Activated T-cell treated with anti-CD3 and anti-CD28 coated beads, Interleukin-2, amount 50 U/mL, for 4 hours (primary cell): ENCODE results near the gene IL17RA. TPM values are rescaled to one million over a fixed set of nuclear protein-coding genes. Genes with fewer than 3 reads are reported as not detected.

Experiments
- ATAC-seq, 2 donors: fragments of 200-7000 bp; cut with Tn5 transposase; one replicate each; pipeline ENCODE4 v1.10.0; 2021
- DNase-seq: peaks from one replicate; pipeline ENCODE4 v3.0.0-alpha.2; 2020
- H3K27me3 Mint-ChIP-seq: one replicate; pipeline ENCODE4 v1.8.0; 2021; ENCODE audit warnings: low read depth, mixed read lengths
- H3K36me3 Mint-ChIP-seq: one replicate; pipeline ENCODE4 v1.8.0; 2022; ENCODE audit warnings: mixed read lengths; ENCODE audit not compliant: insufficient read depth
- H3K4me1 Mint-ChIP-seq: one replicate; pipeline ENCODE4 v1.8.0; 2021; ENCODE audit warnings: low read depth, mixed read lengths
- H3K4me3 Mint-ChIP-seq: one replicate; pipeline ENCODE4 v1.8.0; 2021; ENCODE audit warnings: mild to moderate bottlenecking, moderate library complexity, mixed read lengths
- H3K9me3 Mint-ChIP-seq: one replicate; pipeline ENCODE4 v1.8.0; 2021; ENCODE audit warnings: mixed read lengths
- total RNA-seq, 3 donors: library from RNA; stranded (reverse); gene quantifications; one replicate each; pipeline ENCODE4 v1.2.1, GENCODE V29; 2021

IL17RA gene
- total RNA-seq, 3 donors from 2014 or later = 14.1 to 19.6 (median 16.6) TPM

GRCh38 chr22:17106785-17107546 is 22.2 kb downstream of the IL17RA start:
- H3K9me3 Mint-ChIP-seq = no peaks in the 10 kb centered on the region
- peaks cover 44% of the 10 kb centered on the region for H3K4me1 Mint-ChIP-seq
- peak overlapping the region; percentile 53 for H3K4me3 Mint-ChIP-seq
- ATAC-seq = peak; percentile 88 to 90
- no peak for DNase-seq
- no peaks in the 10 kb centered on the region for H3K27me3 Mint-ChIP-seq
- peaks cover 28% of the 10 kb centered on the region for H3K36me3 Mint-ChIP-seq

GRCh38 chr22:17107547-17107810 is 22.7 kb downstream of the IL17RA start:
- ATAC-seq (no peak), DNase-seq (no peak)
- Mint-ChIP-seq H3K36me3 (peaks cover 25% of the 10 kb centered on the region), H3K4me1 (peaks cover 40% of the 10 kb centered on the region), H3K9me3 (no peaks in the 10 kb centered on the region), H3K4me3 (no peak overlapping the region), H3K27me3 (no peaks in the 10 kb centered on the region)

GRCh38 chr22:17108256-17109112 is 23.7 kb downstream of the IL17RA start:
- Mint-ChIP-seq H3K9me3 (no peaks in the 10 kb centered on the region), H3K4me1 (peaks cover 43% of the 10 kb centered on the region), H3K27me3 (no peaks in the 10 kb centered on the region), H3K4me3 (no peak overlapping the region), H3K36me3 (peaks cover 22% of the 10 kb centered on the region)
- no peak for DNase-seq
- ATAC-seq = no peak

GRCh38 chr22:17109113-17109865 is 24.5 kb downstream of the IL17RA start:
- H3K27me3 Mint-ChIP-seq = no peaks in the 10 kb centered on the region
- no peak overlapping the region for H3K4me3 Mint-ChIP-seq
- ATAC-seq (no peak), DNase-seq (no peak)
- peaks cover 22% of the 10 kb centered on the region for H3K36me3 Mint-ChIP-seq
- H3K4me1 Mint-ChIP-seq = peaks cover 49% of the 10 kb centered on the region
- H3K9me3 Mint-ChIP-seq = no peaks in the 10 kb centered on the region

- Mint-ChIP-seq H3K9me3 (no peaks in the 10 kb centered on the region), H3K27me3 (no peaks in the 10 kb centered on the region), H3K36me3 (peaks cover 19% of the 10 kb centered on the region), H3K4me1 (peaks cover 52% of the 10 kb centered on the region), H3K4me3 (no peak overlapping the region)
- DNase-seq (no peak), ATAC-seq (no peak)
These were observed 25.2 kb downstream of the IL17RA start for GRCh38 chr22:17109976-17110375.

- Mint-ChIP-seq H3K4me1 (peaks cover 53% of the 10 kb centered on the region), H3K36me3 (peaks cover 19% of the 10 kb centered on the region), H3K9me3 (no peaks in the 10 kb centered on the region), H3K4me3 (no peak overlapping the region), H3K27me3 (no peaks in the 10 kb centered on the region)
- DNase-seq (no peak), ATAC-seq (no peak)
These were observed 26.2 kb downstream of the IL17RA start for GRCh38 chr22:17110791-17111550.

- H3K4me3 Mint-ChIP-seq = no peak overlapping the region
- DNase-seq (no peak), ATAC-seq (no peak)
- no peaks in the 10 kb centered on the region for H3K9me3 Mint-ChIP-seq
- H3K27me3 Mint-ChIP-seq = no peaks in the 10 kb centered on the region
- H3K36me3 Mint-ChIP-seq = peaks cover 10% of the 10 kb centered on the region
- peaks cover 54% of the 10 kb centered on the region for H3K4me1 Mint-ChIP-seq
These were observed 27.8 kb downstream of the IL17RA start for GRCh38 chr22:17112491-17113042.

GRCh38 chr22:17113600-17113999 is 28.8 kb downstream of the IL17RA start:
- no peaks in the 10 kb centered on the region for H3K9me3 Mint-ChIP-seq

GRCh38 chr22:17114173-17114897 is 29.5 kb downstream of the IL17RA start:
- peaks cover 9% of the 10 kb centered on the region for H3K36me3 Mint-ChIP-seq
- H3K27me3 Mint-ChIP-seq = peaks cover 4% of the 10 kb centered on the region
- peaks cover 68% of the 10 kb centered on the region for H3K4me1 Mint-ChIP-seq
- DNase-seq = no peak
- H3K9me3 Mint-ChIP-seq = no peaks in the 10 kb centered on the region
- ATAC-seq = no peak
- H3K4me3 Mint-ChIP-seq = no peak overlapping the region

More at GRCh38 chr22:17113600-17113999, 28.8 kb downstream of the IL17RA start:
- ATAC-seq (no peak), DNase-seq (no peak)
- Mint-ChIP-seq H3K4me3 (no peak overlapping the region), H3K4me1 (peaks cover 62% of the 10 kb centered on the region), H3K27me3 (no peaks in the 10 kb centered on the region), H3K36me3 (peaks cover 9% of the 10 kb centered on the region)

- H3K4me3 Mint-ChIP-seq = no peak overlapping the region
These were observed 30.1 kb downstream of the IL17RA start for GRCh38 chr22:17114898-17115235.

GRCh38 chr22:17115236-17115635 is 30.4 kb downstream of the IL17RA start:
- no peak for DNase-seq

More at GRCh38 chr22:17114898-17115235, 30.1 kb downstream of the IL17RA start:
- ATAC-seq (no peak), DNase-seq (no peak)
- Mint-ChIP-seq H3K4me1 (peaks cover 68% of the 10 kb centered on the region), H3K9me3 (no peaks in the 10 kb centered on the region), H3K36me3 (peaks cover 9% of the 10 kb centered on the region), H3K27me3 (peaks cover 4% of the 10 kb centered on the region)

GRCh38 chr22:17115945-17116565 is 31.3 kb downstream of the IL17RA start:
- peaks cover 68% of the 10 kb centered on the region for H3K4me1 Mint-ChIP-seq
- no peaks in the 10 kb centered on the region for H3K9me3 Mint-ChIP-seq
- peak overlapping the region; percentile 60 for H3K4me3 Mint-ChIP-seq
- ATAC-seq (no peak), DNase-seq (no peak)
- H3K36me3 Mint-ChIP-seq = peaks cover 7% of the 10 kb centered on the region
- peaks cover 4% of the 10 kb centered on the region for H3K27me3 Mint-ChIP-seq

More at GRCh38 chr22:17115236-17115635, 30.4 kb downstream of the IL17RA start:
- H3K36me3 Mint-ChIP-seq = peaks cover 9% of the 10 kb centered on the region
- no peaks in the 10 kb centered on the region for H3K9me3 Mint-ChIP-seq
- no peak for ATAC-seq
- H3K4me3 Mint-ChIP-seq = no peak overlapping the region
- H3K4me1 Mint-ChIP-seq = peaks cover 68% of the 10 kb centered on the region
- H3K27me3 Mint-ChIP-seq = peaks cover 4% of the 10 kb centered on the region
